GM18858 (cell line): Measurements from ENCODE around the gene PRAMEF5.
"Not testable (repeated sequence)": the region's sequence is repeated elsewhere in the genome, so short reads cannot be mapped to it uniquely, and the experiment has no call there.

Experiments used
- ATAC-seq: cut with Tn5 transposase; IDR thresholded peaks from one replicate; pipeline ENCODE4 v1.9.1; 2021; ENCODE audit not compliant: unreplicated experiment

PRAMEF5 gene

GRCh38 chr1:13265124-13265523 is 11.1 kb downstream of the PRAMEF5 start:
- not testable (repeated sequence) for ATAC-seq

GRCh38 chr1:13277016-13277415 is 23.0 kb downstream of the PRAMEF5 start:
- not testable (repeated sequence) for ATAC-seq

GRCh38 chr1:13279617-13280016 is 25.6 kb downstream of the PRAMEF5 start:
- ATAC-seq, result not testable (repeated sequence)

- ATAC-seq, result not testable (repeated sequence)
Measured at GRCh38 chr1:13285037-13285436, 31.0 kb downstream of the PRAMEF5 start, which contains the start of gene PRAMEF8. PRAMEF8 (minus strand) TSS chr1:13285137; CDS start chr1:13284091, 1,046 bp downstream.

GRCh38 chr1:13289030-13289429 is 35.0 kb downstream of the PRAMEF5 start:
- ATAC-seq, result not testable (repeated sequence)

GRCh38 chr1:13297216-13297931 is 43.4 kb downstream of the PRAMEF5 start:
- ATAC-seq, result not testable (repeated sequence)

- ATAC-seq, result not testable (repeated sequence)
Measured at GRCh38 chr1:13298699-13299098, 44.7 kb downstream of the PRAMEF5 start.

GRCh38 chr1:13302197-13302596 is 48.2 kb downstream of the PRAMEF5 start:
- ATAC-seq, result not testable (repeated sequence)

GRCh38 chr1:13303239-13303638 is 49.2 kb downstream of the PRAMEF5 start, which contains the start of gene PRAMEF33:
PRAMEF33 (plus strand) TSS chr1:13303539; CDS start chr1:13305955, 2,416 bp downstream.
- ATAC-seq, result not testable (repeated sequence)
